ENCODE data around the gene HSD17B1.

GRCh38 chr17:42536372-42537155 lies 16.2 kb upstream of the HSD17B1 start:
- TF ChIP-seq CTCF (IDR thresholded peaks at IDR 0.05) (peak in 1 of 3 donors; percentile 12), POLR2AphosphoS5 (IDR thresholded peaks at IDR 0.05) (peak in 2 of 3 donors; percentile 37 to 54), POLR2A (IDR thresholded peaks at IDR 0.05) (no peak)

All from breast epithelium (tissue), 3 donors.